Mesendoderm (in vitro differentiated cells): ENCODE data around the gene ALG13. TPM values are rescaled to one million over a fixed set of nuclear protein-coding genes. Genes with fewer than 3 reads are reported as not detected.

Experiments
- small RNA-seq: library from polyadenylated mRNA; stranded (forward); fragments of <200 nt; extraction: miRNeasy Mini kit (QIAGEN cat#:217004); gene quantifications from one replicate; pipeline ENCODE3, GENCODE V24; 2013; ENCODE audit not compliant: insufficient read depth

ALG13 gene

Small RNA genes lying within 50 kb of the gene (small RNA-seq; reads per million reads assigned to genes)
- gene RNA5SP512, result not detected
